Muscle layer of duodenum (tissue), 2 donors: Measurements from ENCODE around the gene OR52N2.

Experiments
- H3K27ac ChIP-seq: one replicate; pipeline ENCODE4 v1.7.0; 2013; ENCODE audit warnings: mild to moderate bottlenecking, low read length
- H3K27me3 ChIP-seq: one replicate; pipeline ENCODE4 v1.7.0; 2013; ENCODE audit warnings: low read depth, mild to moderate bottlenecking, control low read depth, low read length
- H3K36me3 ChIP-seq, 2 donors: one replicate each; pipeline ENCODE4 v1.7.0; 2013; ENCODE audit warnings: low read length in 2 of 2, control low read depth in 1 of 2, mild to moderate bottlenecking in 1 of 2; ENCODE audit not compliant: insufficient read depth in 2 of 2, control insufficient read depth in 1 of 2
- H3K4me1 ChIP-seq, 2 donors: one replicate each; pipeline ENCODE4 v1.7.0; 2013; ENCODE audit warnings: low read length in 2 of 2, mild to moderate bottlenecking in 2 of 2, control low read depth in 1 of 2, moderate library complexity in 1 of 2; ENCODE audit not compliant: insufficient read depth in 2 of 2, control insufficient read depth in 1 of 2
- H3K4me3 ChIP-seq, 2 donors: one replicate each; pipeline ENCODE4 v1.7.0; 2013; ENCODE audit warnings: low read length in 2 of 2, low read depth in 1 of 2, mild to moderate bottlenecking in 1 of 2
- H3K9me3 ChIP-seq, 2 donors: one replicate each; pipeline ENCODE4 v1.7.0; 2013; ENCODE audit warnings: low read length in 2 of 2, control low read depth in 1 of 2, mild to moderate bottlenecking in 1 of 2; ENCODE audit not compliant: control insufficient read depth in 1 of 2
- donor health status: healthy.

OR52N2 gene

DNA sequence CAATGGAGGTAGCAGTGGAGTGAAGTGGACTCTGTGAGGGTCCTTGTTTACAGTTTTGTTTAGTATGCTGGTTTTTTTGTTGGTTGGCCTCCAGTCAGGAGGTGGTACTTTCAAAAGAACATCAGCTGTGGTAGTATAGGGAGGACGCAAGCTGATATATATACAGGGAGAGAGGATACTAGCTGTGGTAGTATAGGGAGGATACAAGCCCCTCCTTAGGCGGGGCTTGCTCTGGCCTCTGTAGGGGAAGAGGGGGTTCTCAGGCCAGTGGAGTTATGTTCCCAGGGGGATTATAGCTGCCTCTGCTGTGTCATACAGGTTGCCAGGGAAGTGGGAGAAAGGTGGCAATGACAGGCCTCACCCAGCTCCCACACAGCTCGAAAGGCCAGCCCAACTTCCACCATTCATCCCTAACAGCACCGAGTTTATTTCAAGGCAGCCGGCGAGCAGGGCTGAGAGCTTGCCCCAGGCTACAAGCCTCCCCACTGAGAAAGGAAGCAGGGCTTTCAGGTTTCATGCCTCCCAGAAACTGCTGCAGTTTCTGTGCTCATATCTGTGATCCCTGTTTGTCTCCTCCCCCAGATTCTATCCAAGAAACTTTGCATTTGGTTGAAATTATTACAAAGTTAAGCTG is 22.6 kb downstream of the OR52N2 start:
- Histone ChIP-seq H3K27me3 (no peaks in the 10 kb centered on the region), H3K27ac (no peak overlapping the region), H3K4me3 (no peak overlapping the region), H3K36me3 (no peaks in the 10 kb centered on the region), H3K9me3 (no peaks in the 10 kb centered on the region), H3K4me1 (no peaks in the 10 kb centered on the region)

DNA sequence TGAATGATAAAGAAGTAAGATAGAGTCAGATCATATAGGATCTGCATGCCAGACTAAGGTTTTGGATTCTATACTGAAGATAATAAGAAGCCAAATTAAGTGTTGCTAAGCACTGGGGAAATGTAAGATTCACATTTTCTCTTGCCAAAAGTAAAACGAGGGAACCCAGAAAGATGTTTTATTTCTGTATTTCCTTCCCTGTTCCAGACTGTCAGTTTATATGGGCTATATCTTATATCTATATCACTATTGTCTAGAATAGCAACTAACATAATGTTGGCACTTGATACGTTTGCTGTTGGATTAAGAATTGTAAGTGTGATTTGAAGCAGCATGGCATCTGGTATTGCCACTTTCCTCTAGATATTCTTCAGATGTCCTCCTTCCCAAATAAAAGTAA is 24.7 kb downstream of the OR52N2 start:
- Histone ChIP-seq H3K4me1 (no peaks in the 10 kb centered on the region), H3K36me3 (no peaks in the 10 kb centered on the region), H3K27me3 (no peaks in the 10 kb centered on the region), H3K27ac (no peak overlapping the region), H3K9me3 (no peaks in the 10 kb centered on the region), H3K4me3 (no peak overlapping the region)

DNA sequence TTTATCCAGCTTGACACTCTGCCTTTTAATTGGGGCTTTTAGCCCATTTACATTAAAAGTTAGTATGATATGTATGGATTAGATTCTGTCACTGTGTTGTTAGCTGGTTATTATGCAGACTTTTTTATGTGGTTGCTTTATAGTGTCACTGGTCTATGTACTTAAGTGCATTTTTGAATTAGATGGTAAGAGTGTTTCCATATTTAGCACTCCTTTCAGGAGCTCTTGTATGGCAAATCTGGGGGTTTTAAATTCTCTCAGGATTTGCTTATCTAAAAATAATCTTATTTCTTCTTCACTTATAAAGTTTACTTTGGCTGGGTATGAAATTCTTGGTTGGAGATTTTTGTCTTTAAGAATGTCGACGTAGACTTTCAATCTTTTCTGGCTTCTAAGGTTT is 29.0 kb downstream of the OR52N2 start:
- no peaks in the 10 kb centered on the region for H3K9me3 ChIP-seq
- no peak overlapping the region for H3K4me3 ChIP-seq
- H3K27me3 ChIP-seq = no peaks in the 10 kb centered on the region
- no peaks in the 10 kb centered on the region for H3K36me3 ChIP-seq
- no peak overlapping the region for H3K27ac ChIP-seq
- no peaks in the 10 kb centered on the region for H3K4me1 ChIP-seq

DNA sequence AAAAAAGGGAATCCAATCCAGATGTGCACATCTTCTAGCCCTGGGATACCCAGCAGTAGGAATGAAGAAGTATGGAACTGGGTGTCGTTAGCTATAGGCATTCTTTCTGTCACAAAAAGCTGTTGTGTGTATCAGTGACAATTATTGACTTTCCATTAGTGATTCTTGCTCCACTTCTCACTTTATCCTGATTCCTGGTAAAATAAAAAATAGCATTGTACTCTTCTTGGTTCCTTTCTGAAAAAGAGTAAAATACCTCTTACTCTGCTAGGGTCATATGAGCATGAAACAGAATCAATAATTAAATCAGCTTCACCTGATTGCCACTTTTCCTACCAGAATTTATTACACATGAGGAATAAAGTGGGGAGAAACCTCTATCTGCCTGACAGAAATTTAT is 33.1 kb downstream of the OR52N2 start, which contains the start of gene OR52E6:
Gene OR52E6, minus strand, starts transcription at position 101 of the 400 bp plus-strand sequence. Its CDS starts 0 bp downstream, at position 101.
- Histone ChIP-seq H3K4me3 (no peak within 1 kb of the TSS), H3K27ac (no peak within 1 kb of the TSS), H3K9me3 (no peaks in the 10 kb centered on the region), H3K27me3 (no peaks in the 10 kb centered on the region), H3K4me1 (no peaks in the 10 kb centered on the region), H3K36me3 (no peaks in the 10 kb centered on the region)

DNA sequence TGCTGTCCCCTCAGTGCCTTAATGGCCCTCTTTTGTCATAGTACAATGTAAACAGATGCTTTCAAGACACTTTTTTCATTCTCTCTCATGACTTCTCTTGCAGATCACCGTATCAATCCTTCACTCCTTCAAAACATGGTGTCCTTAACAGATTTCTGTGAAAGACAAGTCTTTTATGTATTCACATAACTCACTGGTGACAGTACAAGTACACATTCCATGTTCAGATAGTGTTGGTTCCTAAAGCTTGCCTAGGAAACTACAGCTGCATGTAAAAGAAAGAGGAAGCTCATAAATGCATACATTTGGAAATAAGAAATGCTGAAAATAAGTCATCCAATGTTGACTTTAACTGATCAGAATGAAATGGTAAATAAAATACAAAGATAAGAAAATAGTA is 38.0 kb downstream of the OR52N2 start:
- Histone ChIP-seq H3K4me3 (no peak overlapping the region), H3K27ac (no peak overlapping the region)

DNA sequence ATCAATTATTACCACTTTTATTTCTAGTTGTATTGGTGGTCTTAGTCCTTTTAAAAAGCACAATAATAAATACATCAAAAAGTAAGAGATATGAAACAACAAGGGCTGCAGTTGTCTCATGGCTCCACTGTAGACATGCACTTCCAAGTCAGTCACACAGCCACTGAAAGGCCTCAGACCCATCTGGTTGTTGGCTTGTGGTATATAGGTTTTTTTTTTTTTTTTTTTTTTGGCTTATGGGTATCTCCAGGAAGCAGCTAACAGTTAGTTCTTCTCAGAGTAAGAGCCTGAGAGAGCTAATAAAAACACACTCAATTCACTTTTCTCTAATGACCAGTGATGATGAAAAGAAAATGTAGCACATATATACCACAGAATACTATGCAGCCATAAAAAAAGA is 39.0 kb downstream of the OR52N2 start:
- Histone ChIP-seq H3K4me1 (no peaks in the 10 kb centered on the region), H3K36me3 (no peaks in the 10 kb centered on the region), H3K4me3 (no peak overlapping the region), H3K9me3 (peaks cover 0 to 4% of the 10 kb centered on the region in 2 donors), H3K27me3 (no peaks in the 10 kb centered on the region), H3K27ac (no peak overlapping the region)

More for the DNA sequence above, 38.0 kb downstream of the OR52N2 start:
- no peaks in the 10 kb centered on the region for H3K4me1 ChIP-seq
- no peaks in the 10 kb centered on the region for H3K36me3 ChIP-seq
- no peaks in the 10 kb centered on the region for H3K27me3 ChIP-seq
- H3K9me3 ChIP-seq = peaks cover 0 to 2% of the 10 kb centered on the region in 2 donors

DNA sequence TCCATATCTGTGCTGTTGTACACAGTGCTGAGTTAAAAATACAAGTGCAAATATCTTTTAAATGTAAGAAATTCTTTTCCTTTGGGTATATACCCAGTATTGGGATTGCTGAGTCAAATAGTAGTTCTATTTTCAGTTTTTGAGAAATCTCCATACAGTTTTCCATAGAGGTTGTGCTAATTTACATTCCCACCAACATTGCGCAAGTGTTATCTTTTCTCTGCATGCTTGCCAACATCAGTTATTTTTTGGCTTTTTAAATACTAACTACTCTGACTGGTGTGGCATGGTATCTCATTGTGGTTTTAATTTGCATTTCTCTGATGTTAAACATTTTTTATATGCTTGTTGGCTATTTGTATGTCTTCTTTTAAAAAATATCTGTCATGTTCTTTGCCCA is 42.3 kb downstream of the OR52N2 start:
- Histone ChIP-seq H3K4me1 (no peaks in the 10 kb centered on the region), H3K27me3 (no peaks in the 10 kb centered on the region), H3K36me3 (no peaks in the 10 kb centered on the region), H3K9me3 (peaks cover 0 to 7% of the 10 kb centered on the region in 2 donors), H3K4me3 (no peak overlapping the region), H3K27ac (no peak overlapping the region)

DNA sequence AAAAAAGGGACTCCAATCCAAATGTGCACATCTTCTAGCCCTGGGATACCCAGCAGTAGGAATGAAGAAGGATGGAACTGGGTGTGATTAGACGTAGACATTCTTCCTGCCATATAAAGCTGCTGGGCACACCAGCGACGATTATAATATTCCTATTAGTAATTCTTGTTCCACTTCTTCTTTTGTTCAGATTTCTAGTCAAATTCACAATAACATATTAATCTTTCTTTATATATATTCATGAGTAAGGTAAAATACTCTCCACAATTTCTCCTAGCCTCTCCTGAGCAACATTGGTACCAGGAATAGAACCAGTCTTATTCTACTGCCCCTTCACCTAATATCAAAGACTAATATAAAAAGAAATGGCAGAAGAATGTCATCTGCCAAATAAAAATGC is 48.9 kb downstream of the OR52N2 start, which contains the start of gene OR52E8:
Gene OR52E8, minus strand, starts transcription at position 101 of the 400 bp plus-strand sequence. Its CDS starts 0 bp downstream, at position 101.
- no peak within 1 kb of the TSS for H3K4me3 ChIP-seq
- no peaks in the 10 kb centered on the region for H3K4me1 ChIP-seq
- H3K27me3 ChIP-seq = no peaks in the 10 kb centered on the region
- no peaks in the 10 kb centered on the region for H3K36me3 ChIP-seq
- H3K27ac ChIP-seq = no peak within 1 kb of the TSS
- H3K9me3 ChIP-seq = peaks cover 0 to 3% of the 10 kb centered on the region in 2 donors

DNA sequence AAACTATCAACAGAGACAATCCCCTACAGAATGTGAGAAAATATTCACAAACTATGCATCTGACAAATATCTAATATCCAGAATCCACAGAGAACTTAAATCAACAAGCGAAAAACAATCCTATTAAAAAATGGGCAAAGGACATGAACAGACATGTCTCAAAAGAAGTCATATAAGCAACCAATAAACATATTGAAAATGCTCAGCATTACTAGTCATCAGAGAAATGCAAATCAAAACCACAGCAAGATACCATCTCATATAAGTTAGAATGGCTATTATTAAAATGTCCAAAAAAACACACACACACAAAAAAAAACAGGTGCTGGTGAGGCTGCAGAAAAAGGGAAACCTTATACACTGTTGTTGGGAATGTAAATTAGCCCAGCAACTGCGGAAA is 57.1 kb downstream of the OR52N2 start:
- no peaks in the 10 kb centered on the region for H3K9me3 ChIP-seq
- no peaks in the 10 kb centered on the region for H3K27me3 ChIP-seq
- H3K4me1 ChIP-seq = no peaks in the 10 kb centered on the region
- H3K4me3 ChIP-seq = no peak overlapping the region
- H3K27ac ChIP-seq = no peak overlapping the region
- no peaks in the 10 kb centered on the region for H3K36me3 ChIP-seq
